Brain microvascular endothelial cell (primary cell): Measurements from ENCODE around the gene PHYKPL.
"Not testable (repeated sequence)": the region's sequence is repeated elsewhere in the genome, so short reads cannot be mapped to it uniquely, and the experiment has no call there.

Source experiments
- DNase-seq: peaks from one replicate; pipeline ENCODE4 v3.0.0-alpha.2; 2020
- H3K27ac ChIP-seq: fragments of 250-450 bp; sonication (Bioruptor Pico); 2 replicates; pipeline ENCODE4 v1.5.1; 2020; ENCODE audit warnings: mild to moderate bottlenecking, moderate library complexity
- H3K27me3 ChIP-seq: fragments of 250-450 bp; sonication (Bioruptor Pico); replicated peaks from 2 replicates; pipeline ENCODE4 v1.5.1; 2020; ENCODE audit warnings: mild to moderate bottlenecking
- H3K36me3 ChIP-seq: fragments of 250-450 bp; sonication (Bioruptor Pico); replicated peaks from 2 replicates; pipeline ENCODE4 v1.5.1; 2020; ENCODE audit warnings: mild to moderate bottlenecking
- H3K4me3 ChIP-seq: 2 replicates; pipeline ENCODE4 v1.5.1; 2011; ENCODE audit warnings: low read depth, mild to moderate bottlenecking, control low read depth, low read length, moderate library complexity
- CTCF ChIP-seq: IDR thresholded peaks from 2 replicates; pipeline ENCODE4 v1.5.1; 2011; ENCODE audit warnings: low read depth, mild to moderate bottlenecking, moderate library complexity, low read length, control low read depth, inconsistent platforms; ENCODE audit errors: missing control alignments
- in situ Hi-C: cut with HindIII; loops from 2 replicates; pipeline ENCODE4 v1.10.0; 2017; ENCODE audit warnings: low sequenced_read_pairs, low pct_ligation_motif_present

PHYKPL gene

GRCh38 chr5:178199581-178200434 is 32.8 kb downstream of the PHYKPL start:
- Histone ChIP-seq H3K36me3 (peaks cover 1% of the 10 kb centered on the region), H3K4me3 (no peak overlapping the region), H3K27me3 (no peaks in the 10 kb centered on the region), H3K27ac (no peak overlapping the region)
- DNase-seq, result no peak
- in situ Hi-C loops, result no loop called here
- TF ChIP-seq CTCF, result no peak

- in situ Hi-C loops, result no loop called here
- Histone ChIP-seq H3K36me3 (no peaks in the 10 kb centered on the region), H3K4me3 (no peak overlapping the region), H3K27me3 (peaks cover 4% of the 10 kb centered on the region), H3K27ac (no peak overlapping the region)
- TF ChIP-seq CTCF, result no peak
- no peak for DNase-seq
Observed at GRCh38 chr5:178198706-178199105, 33.9 kb downstream of the PHYKPL start.

DNA sequence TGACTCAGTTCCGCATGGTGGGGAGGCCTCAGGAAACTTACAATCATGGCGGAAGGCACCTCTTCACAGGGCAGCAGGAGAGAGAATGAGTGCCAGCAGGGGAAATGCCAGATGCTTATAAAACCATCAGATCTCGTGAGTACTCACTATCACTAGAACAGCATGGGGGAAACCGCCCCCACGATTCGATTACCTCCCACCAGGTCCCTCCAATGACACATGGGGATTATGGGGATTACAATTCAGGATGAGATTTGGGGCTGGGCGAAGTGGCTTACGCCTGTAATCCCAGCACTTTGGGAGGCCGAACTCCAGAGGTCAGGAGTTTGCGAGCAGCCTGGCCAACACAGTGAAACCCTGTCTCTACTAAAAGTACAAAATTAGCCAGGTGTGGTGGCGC is 34.5 kb downstream of the PHYKPL start:
- not testable (repeated sequence) for DNase-seq

GRCh38 chr5:178196986-178197385 is 35.6 kb downstream of the PHYKPL start:
- Histone ChIP-seq H3K36me3 (no peaks in the 10 kb centered on the region), H3K27me3 (peaks cover 4% of the 10 kb centered on the region), H3K4me3 (no peak overlapping the region), H3K27ac (no peak overlapping the region)
- in situ Hi-C loops, result no loop called here
- no peak for DNase-seq
- TF ChIP-seq CTCF, result peak; percentile 58

More for the DNA sequence above, 34.5 kb downstream of the PHYKPL start:
- H3K4me3 ChIP-seq, H3K36me3 ChIP-seq, H3K27me3 ChIP-seq, in situ Hi-C loops, H3K27ac ChIP-seq: not testable (repeated sequence)

- no peaks in the 10 kb centered on the region for H3K36me3 ChIP-seq
- no peak overlapping the region for H3K4me3 ChIP-seq
- no peak for DNase-seq
- in situ Hi-C loops, result no loop called here
- TF ChIP-seq CTCF, result no peak
- peaks cover 4% of the 10 kb centered on the region for H3K27me3 ChIP-seq
- H3K27ac ChIP-seq, result no peak overlapping the region
Observed at GRCh38 chr5:178196281-178196812, 36.3 kb downstream of the PHYKPL start.

GRCh38 chr5:178194026-178194425 is 38.6 kb downstream of the PHYKPL start:
- no peak for TF ChIP-seq CTCF
- in situ Hi-C loops, result no loop called here
- no peaks in the 10 kb centered on the region for H3K36me3 ChIP-seq
- no peak overlapping the region for H3K4me3 ChIP-seq
- no peak overlapping the region for H3K27ac ChIP-seq
- DNase-seq, result no peak
- H3K27me3 ChIP-seq, result peaks cover 4% of the 10 kb centered on the region
